Epithelial cell of alveolus of lung (primary cell): ENCODE results near the gene RPGRIP1. TPM values are rescaled to one million over a fixed set of nuclear protein-coding genes. Genes with fewer than 3 reads are reported as not detected.

Experiments used
- total RNA-seq: library from RNA; depleted of rRNA; stranded (reverse); fragments of >200 nt; gene quantifications from 2 replicates; pipeline ENCODE4 v1.2.1, GENCODE V29; 2015

Gene RPGRIP1
- total RNA-seq: under 0.01 TPM in 1 of 2 replicates, not detected in the other

GRCh38 chr14:21279783-21280182, at the start of gene RPGRIP1:
Gene RPGRIP1 (plus strand): TSS chr14:21280083. CDS start chr14:21287977, 7,894 bp downstream.

GRCh38 chr14:21269252-21270046, 10.4 kb upstream of the RPGRIP1 start, which contains the start of gene HNRNPC:
Gene HNRNPC (minus strand): TSS chr14:21269442. CDS start chr14:21234193, 35,249 bp downstream.

Other genes starting within 250 kb of the RPGRIP1 start
- not detected in 2 replicates for gene TPPP2, start 249.9 kb upstream of the RPGRIP1 start, total RNA-seq
- not detected in 2 replicates for gene RNASE13, start 245.3 kb upstream of the RPGRIP1 start, total RNA-seq
- gene RNASE7, start 237.7 kb upstream of the RPGRIP1 start, total RNA-seq: not detected in 2 replicates
- not detected in 2 replicates for gene RNASE8, start 222.3 kb upstream of the RPGRIP1 start, total RNA-seq
- 39.9 and 55.2 TPM in 2 replicates for gene ARHGEF40, start 209.8 kb upstream of the RPGRIP1 start, total RNA-seq
- gene ZNF219, start 181.4 kb upstream of the RPGRIP1 start, total RNA-seq: 6.2 and 19.7 TPM in 2 replicates
- gene TMEM253, start 179.0 kb upstream of the RPGRIP1 start, total RNA-seq: not detected in 2 replicates
- not detected in 2 replicates for gene OR5AU1, start 124.0 kb upstream of the RPGRIP1 start, total RNA-seq
- gene HNRNPC, start 10.6 kb upstream of the RPGRIP1 start, total RNA-seq: 691 and 692 TPM in 2 replicates
- gene SUPT16H, start 103.9 kb downstream of the RPGRIP1 start, total RNA-seq: 58.4 and 65.2 TPM in 2 replicates
- gene CHD8, start 176.0 kb downstream of the RPGRIP1 start, total RNA-seq: 45.3 and 64.4 TPM in 2 replicates
- 12.8 and 14.7 TPM in 2 replicates for gene RAB2B, start 196.9 kb downstream of the RPGRIP1 start, total RNA-seq
- 38.1 and 54.5 TPM in 2 replicates for gene TOX4, start 197.1 kb downstream of the RPGRIP1 start, total RNA-seq
- 30.1 and 50.4 TPM in 2 replicates for gene METTL3, start 231.3 kb downstream of the RPGRIP1 start, total RNA-seq
- 8.5 and 42.6 TPM in 2 replicates for gene SALL2, start 246.3 kb downstream of the RPGRIP1 start, total RNA-seq